ENCODE data around the gene ZC3HAV1. TPM values are rescaled to one million over a fixed set of nuclear protein-coding genes. Genes with fewer than 3 reads are reported as not detected.

The ZC3HAV1 gene
- total and polyA plus RNA-seq, 2 of the 4 experiments (the other 2 are of a cell fraction) = 9.9 to 22.4 TPM

DNA sequence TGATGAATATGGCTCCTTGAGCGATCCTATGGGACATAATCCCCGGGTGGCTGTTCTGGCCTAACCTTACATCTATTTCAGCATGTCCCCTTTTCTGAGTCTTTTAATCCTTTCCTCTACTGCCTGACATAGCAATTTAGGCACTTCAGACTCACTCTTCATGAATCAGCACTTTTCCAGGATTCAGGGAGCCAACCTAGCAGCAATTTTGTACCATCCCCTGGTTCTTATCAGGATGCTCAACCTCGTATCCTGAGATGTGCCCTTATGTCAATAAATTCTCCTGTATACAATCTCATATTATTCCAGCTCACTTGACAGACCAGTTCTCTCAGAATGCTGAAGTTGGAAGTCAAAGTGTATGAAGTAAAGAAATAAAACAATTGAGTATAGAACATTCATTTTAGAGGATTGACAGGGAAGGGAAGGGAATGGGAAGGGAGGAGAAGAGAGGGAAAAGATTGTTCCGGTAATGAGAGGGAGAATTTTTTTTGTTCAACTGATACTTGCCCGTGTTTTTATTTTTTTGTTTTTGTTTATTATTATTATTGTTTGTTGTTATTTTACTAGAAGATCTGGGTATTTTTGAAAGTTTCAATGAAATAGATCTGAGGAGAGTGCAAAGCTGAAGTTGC is 8.2 kb upstream of the ZC3HAV1 start:
- Histone ChIP-seq H3K9me1 (ENCODE audit: insufficient read depth, low read length) (no peaks in the 10 kb centered on the region), H2BK15ac (ENCODE audit: low read depth, low read length) (no peak overlapping the region), H3K18ac (ENCODE audit: low read depth, low read length) (no peak overlapping the region), H3K14ac (replicated peaks; ENCODE audit: low read depth, low read length) (no peak overlapping the region), H2BK5ac (ENCODE audit: low read depth, low read length, poor library complexity, severe bottlenecking) (no peak overlapping the region), H3K27ac (ENCODE audit: insufficient read depth, low read length) (no peak overlapping the region), H3K56ac (ENCODE audit: extremely low read depth, insufficient read depth, low read length) (no peak overlapping the region), H3K9ac (ENCODE audit: low read depth, low read length) (no peak overlapping the region), H4K5ac (ENCODE audit: low read depth, low read length) (no peak overlapping the region), H2AK5ac (ENCODE audit: low read depth, low read length) (peak overlapping the region; percentile 49; the same call in 1 of the 2 replicates), H2AFZ (replicated peaks; ENCODE audit: low read length, poor library complexity) (no peak overlapping the region), H2AK9ac (replicated peaks; ENCODE audit: low read depth, low read length, poor library complexity) (no peak overlapping the region), H2BK120ac (ENCODE audit: low read depth, low read length) (0 out of 2 replicates have a peak overlapping the region, but pooled peaks have one; percentile 8), H3K79me1 (ENCODE audit: low read depth in 1 of 2, low read length in 2 of 2) (no peaks in the 10 kb centered on the region), H3K4me1 (ENCODE audit: control insufficient read depth, insufficient read depth, low read length) (peaks cover 5% of the 10 kb centered on the region), H3K23ac (ENCODE audit: low read depth, low read length) (no peak overlapping the region), H4K8ac (ENCODE audit: low read depth in 2 of 2, low read length in 2 of 2) (no peak overlapping the region), H2BK20ac (ENCODE audit: low read depth, low read length) (no peak overlapping the region), H4K20me1 (ENCODE audit: insufficient read depth, low read length) (no peaks in the 10 kb centered on the region), H3K4ac (ENCODE audit: low read depth, low read length) (no peak overlapping the region), H3K27me3 (ENCODE audit: control insufficient read depth, insufficient read depth, low read length) (peaks cover 5% of the 10 kb centered on the region), H3K4me2 (ENCODE audit: low read depth, low read length) (no peak overlapping the region), H3K9me3 (ENCODE audit: control insufficient read depth, insufficient read depth, low read length) (no peaks in the 10 kb centered on the region), H4K91ac (ENCODE audit: insufficient read depth, low read depth, low read length) (no peak overlapping the region), H3K4me3 (ENCODE audit: insufficient read depth, low read depth, low read length) (no peak overlapping the region), H3K36me3 (ENCODE audit: control insufficient read depth, insufficient read depth, low read length) (no peaks in the 10 kb centered on the region)
- ChIA-PET CTCF (no interaction called here), POLR2A (ENCODE audit: unreplicated experiment) (no interaction called here)
- BruUV-seq (replicated peaks) = no TSS peak
- ATAC-seq (ENCODE audit: low read depth) = no peak
- intact Hi-C loops (cut with micrococcal nuclease) (no loop called here), dilution Hi-C loops (cut with HindIII; ENCODE audit: low sequenced_read_pairs, unreplicated experiment) (no loop called here), in situ Hi-C loops (cut with MboI; ENCODE audit: low sequenced_read_pairs) (no loop called here)
- WGBS, 2 experiments (ENCODE audit: extremely low coverage in 2 of 2, insufficient read length in 1 of 2) = 96% methylated on average over 4 of the region's 5 CpGs; no CpG with 5 or more reads in 1 of the 2 experiments
- no peak for DNase-seq
- TF ChIP-seq MAFK (IDR thresholded peaks at IDR 0.05; ENCODE audit: low read depth, low read length) = peak; percentile 42; the same call in 1 of the 2 replicates
- TF ChIP-seq, protein P1, sequence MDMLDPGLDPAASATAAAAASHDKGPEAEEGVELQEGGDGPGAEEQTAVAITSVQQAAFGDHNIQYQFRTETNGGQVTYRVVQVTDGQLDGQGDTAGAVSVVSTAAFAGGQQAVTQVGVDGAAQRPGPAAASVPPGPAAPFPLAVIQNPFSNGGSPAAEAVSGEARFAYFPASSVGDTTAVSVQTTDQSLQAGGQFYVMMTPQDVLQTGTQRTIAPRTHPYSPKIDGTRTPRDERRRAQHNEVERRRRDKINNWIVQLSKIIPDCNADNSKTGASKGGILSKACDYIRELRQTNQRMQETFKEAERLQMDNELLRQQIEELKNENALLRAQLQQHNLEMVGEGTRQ (IDR thresholded peaks at IDR 0.05; ENCODE audit: low read depth, low read length) = no peak
